Neural progenitor cell (in vitro differentiated cells): Measurements from ENCODE around the gene STPG4.

Source experiments
- CTCF ChIP-seq: fragments of 200-600 bp; sonication (generic); IDR thresholded peaks from 2 replicates; pipeline ENCODE4 v1.5.1; 2017; ENCODE audit warnings: antibody characterized with exemption, mild to moderate bottlenecking
- EZH2 ChIP-seq: fragments of 200-600 bp; sonication (generic); IDR thresholded peaks from 2 replicates; pipeline ENCODE4 v1.6.1; 2017; ENCODE audit warnings: antibody characterized with exemption, mild to moderate bottlenecking, moderate library complexity
- EZH2phosphoT487 ChIP-seq: fragments of 200-600 bp; sonication (generic); IDR thresholded peaks from 2 replicates; pipeline ENCODE4 v1.6.1; 2017; ENCODE audit warnings: antibody characterized with exemption

DNA sequence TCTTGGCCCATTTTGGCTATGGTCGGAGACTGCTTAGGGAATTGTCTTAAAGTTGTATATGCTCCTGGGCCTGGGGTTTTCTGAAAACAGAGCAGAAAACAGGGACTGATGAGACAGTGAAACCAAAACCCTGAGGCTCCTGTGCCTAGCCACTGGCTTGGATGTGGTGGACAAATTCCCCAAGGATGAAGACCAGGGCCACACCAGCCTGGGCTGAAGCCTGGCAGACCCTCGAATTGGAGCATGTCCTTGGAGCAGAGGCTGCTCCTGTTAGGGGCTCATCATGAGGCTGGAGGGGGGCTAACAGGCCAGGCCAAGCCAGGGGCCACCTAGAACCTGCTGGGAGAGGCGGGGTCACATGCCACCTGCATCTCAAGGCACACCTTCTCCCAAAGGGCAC is 68.1 kb downstream of the STPG4 start:
- TF ChIP-seq CTCF (no peak), EZH2 (no peak), EZH2phosphoT487 (no peak)
